Activated naive CD8-positive, alpha-beta T cell treated with anti-CD3 and anti-CD28 coated beads for 36 hours (primary cell): ENCODE measurements around the gene TTC7B. TPM values are rescaled to one million over a fixed set of nuclear protein-coding genes. Genes with fewer than 3 reads are reported as not detected.

Experiments
- DNase-seq: peaks from one replicate; pipeline ENCODE4 v3.0.0; 2021
- H3K27ac Mint-ChIP-seq: one replicate; pipeline ENCODE4 v1.8.0; 2022; ENCODE audit warnings: mild to moderate bottlenecking, moderate library complexity, mixed read lengths
- H3K27me3 Mint-ChIP-seq: one replicate; pipeline ENCODE4 v1.8.0; 2022; ENCODE audit warnings: mild to moderate bottlenecking, mixed read lengths
- H3K36me3 Mint-ChIP-seq: one replicate; pipeline ENCODE4 v1.8.0; 2021; ENCODE audit warnings: mild to moderate bottlenecking, mixed read lengths
- H3K4me1 Mint-ChIP-seq: one replicate; pipeline ENCODE4 v1.8.0; 2021; ENCODE audit warnings: mixed read lengths
- H3K4me3 Mint-ChIP-seq: one replicate; pipeline ENCODE4 v1.8.0; 2022; ENCODE audit warnings: mild to moderate bottlenecking, moderate library complexity, mixed read lengths
- H3K9me3 Mint-ChIP-seq: one replicate; pipeline ENCODE4 v1.8.0; 2022; ENCODE audit warnings: mixed read lengths
- total RNA-seq, 2 experiments: library from RNA; stranded (reverse); gene quantifications; one replicate each; pipeline ENCODE4 v1.2.3, GENCODE V29; 2021

The TTC7B gene
- total RNA-seq, 2 experiments from 2014 or later = 7.1 to 7.6 TPM

DNA sequence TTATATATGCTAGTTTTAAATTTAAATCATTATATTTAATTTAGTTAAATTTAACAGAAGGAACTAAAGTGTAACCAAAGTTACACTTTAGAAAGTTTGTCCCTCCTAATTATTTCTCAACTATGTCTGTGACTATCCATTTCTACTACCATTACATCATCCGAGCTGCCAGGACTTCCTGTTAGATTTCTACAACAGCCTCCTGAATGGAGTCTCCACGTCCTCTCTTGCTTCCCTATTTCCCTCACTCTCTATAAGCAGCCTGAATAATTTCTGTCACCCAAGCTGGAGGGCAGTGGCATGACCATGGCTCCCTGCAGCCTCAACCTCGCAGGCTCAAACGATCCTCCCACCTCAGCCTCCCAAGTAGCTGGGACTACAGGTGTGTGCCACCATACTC, 84.1 kb downstream of the TTC7B start:
- H3K4me1 Mint-ChIP-seq = no peaks in the 10 kb centered on the region
- no peaks in the 10 kb centered on the region for H3K36me3 Mint-ChIP-seq
- no peak overlapping the region for H3K27ac Mint-ChIP-seq
- DNase-seq = no peak
- H3K9me3 Mint-ChIP-seq = no peaks in the 10 kb centered on the region
- no peaks in the 10 kb centered on the region for H3K27me3 Mint-ChIP-seq
- H3K4me3 Mint-ChIP-seq = no peak overlapping the region

DNA sequence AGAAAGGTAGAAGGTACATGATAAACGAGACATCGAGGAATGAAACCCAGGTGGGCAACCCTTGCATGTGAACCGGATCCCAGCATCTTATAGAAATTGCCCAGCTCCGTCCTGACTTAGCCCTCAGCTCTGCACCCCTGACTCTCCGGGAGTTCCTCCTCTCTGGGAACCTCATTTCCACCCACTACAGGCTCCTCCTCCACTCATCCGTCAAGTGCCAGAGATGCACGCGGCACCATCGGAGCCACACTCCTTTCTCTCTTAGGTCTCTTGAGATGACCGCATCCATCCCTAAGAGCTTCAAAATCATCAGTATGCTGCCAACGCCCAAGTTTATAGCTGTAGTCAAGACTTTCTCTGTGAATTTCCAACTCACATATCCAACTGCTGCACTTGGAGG, 84.7 kb downstream of the TTC7B start:
- no peak overlapping the region for H3K27ac Mint-ChIP-seq
- H3K4me1 Mint-ChIP-seq = no peaks in the 10 kb centered on the region
- no peaks in the 10 kb centered on the region for H3K36me3 Mint-ChIP-seq
- no peak for DNase-seq
- H3K9me3 Mint-ChIP-seq = no peaks in the 10 kb centered on the region
- no peaks in the 10 kb centered on the region for H3K27me3 Mint-ChIP-seq
- no peak overlapping the region for H3K4me3 Mint-ChIP-seq

DNA sequence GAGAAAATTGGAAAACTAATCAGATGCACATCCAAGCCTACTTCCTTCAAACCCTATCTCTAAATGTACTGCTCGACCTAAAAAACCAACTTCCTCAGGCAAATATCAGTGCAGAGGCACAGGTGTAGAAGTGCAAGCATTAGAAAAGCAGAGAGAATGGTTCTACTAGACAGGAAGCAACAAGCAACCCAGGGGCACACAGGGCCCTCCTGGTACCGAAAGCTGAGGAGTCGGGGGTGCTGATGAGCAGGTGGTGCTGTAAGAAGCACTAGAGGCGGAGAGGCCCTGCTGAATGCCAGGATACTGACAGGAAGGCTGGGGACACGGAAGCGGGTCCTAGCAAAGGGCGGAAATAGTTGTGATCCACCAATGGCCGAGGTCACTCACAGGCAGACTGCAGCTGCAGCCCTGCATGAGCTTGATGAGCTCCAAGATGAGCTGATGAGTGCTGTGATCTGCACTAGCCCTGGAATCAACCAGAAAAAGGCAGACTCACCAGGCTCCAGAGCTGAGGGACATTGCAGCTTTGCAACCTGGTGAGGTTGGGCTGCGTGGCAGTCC, 85.9 kb downstream of the TTC7B start:
- H3K27ac Mint-ChIP-seq = no peak overlapping the region
- DNase-seq = no peak
- H3K4me3 Mint-ChIP-seq = no peak overlapping the region
- H3K36me3 Mint-ChIP-seq = no peaks in the 10 kb centered on the region
- H3K27me3 Mint-ChIP-seq = no peaks in the 10 kb centered on the region
- no peaks in the 10 kb centered on the region for H3K4me1 Mint-ChIP-seq
- H3K9me3 Mint-ChIP-seq = no peaks in the 10 kb centered on the region

DNA sequence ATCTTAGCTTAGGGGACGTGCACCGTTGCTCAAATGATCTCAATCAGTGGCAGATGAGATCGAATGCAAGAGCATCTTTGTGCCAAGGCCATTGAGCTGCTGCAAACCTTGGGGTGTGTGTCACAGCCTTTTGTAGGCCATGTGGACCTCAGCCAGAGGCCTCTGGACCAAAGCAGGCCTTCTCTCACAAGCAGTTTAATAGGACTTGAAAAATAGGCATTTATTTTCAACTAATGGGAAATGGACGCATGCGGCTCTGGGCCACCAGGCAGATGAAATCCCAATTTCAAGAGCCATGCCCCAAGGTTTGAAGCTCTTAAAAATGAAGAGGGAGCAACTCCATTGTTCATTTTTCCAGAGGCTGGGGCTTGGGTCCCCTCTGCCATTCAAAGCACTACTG, 87.3 kb downstream of the TTC7B start:
- no peaks in the 10 kb centered on the region for H3K36me3 Mint-ChIP-seq
- no peak overlapping the region for H3K27ac Mint-ChIP-seq

DNA sequence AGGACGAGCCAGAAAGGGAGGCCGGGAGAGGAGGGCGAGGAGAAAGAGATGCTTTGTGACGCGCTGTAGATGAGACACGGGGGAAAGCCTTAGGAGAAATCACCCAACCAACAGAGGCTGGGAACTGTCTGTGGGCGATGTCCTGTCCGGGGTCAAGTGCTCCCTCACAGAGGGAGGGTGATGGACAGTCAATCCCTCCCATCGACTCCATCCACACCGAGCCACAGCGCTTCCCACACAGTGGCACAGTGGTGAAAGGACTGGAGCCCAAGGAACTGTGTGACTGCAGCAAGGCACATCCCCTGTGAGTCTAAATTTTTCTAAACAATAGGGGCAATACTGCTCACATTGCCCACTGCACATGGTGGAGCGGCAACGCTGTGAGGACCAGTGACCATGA, 89.1 kb downstream of the TTC7B start:
- no peak for DNase-seq
- Mint-ChIP-seq H3K9me3 (no peaks in the 10 kb centered on the region), H3K4me1 (no peaks in the 10 kb centered on the region), H3K27ac (no peak overlapping the region), H3K36me3 (no peaks in the 10 kb centered on the region), H3K4me3 (no peak overlapping the region), H3K27me3 (no peaks in the 10 kb centered on the region)

More for the DNA sequence above, 87.3 kb downstream of the TTC7B start:
- Mint-ChIP-seq H3K4me3 (no peak overlapping the region), H3K27me3 (no peaks in the 10 kb centered on the region), H3K4me1 (no peaks in the 10 kb centered on the region), H3K9me3 (no peaks in the 10 kb centered on the region)
- no peak for DNase-seq

DNA sequence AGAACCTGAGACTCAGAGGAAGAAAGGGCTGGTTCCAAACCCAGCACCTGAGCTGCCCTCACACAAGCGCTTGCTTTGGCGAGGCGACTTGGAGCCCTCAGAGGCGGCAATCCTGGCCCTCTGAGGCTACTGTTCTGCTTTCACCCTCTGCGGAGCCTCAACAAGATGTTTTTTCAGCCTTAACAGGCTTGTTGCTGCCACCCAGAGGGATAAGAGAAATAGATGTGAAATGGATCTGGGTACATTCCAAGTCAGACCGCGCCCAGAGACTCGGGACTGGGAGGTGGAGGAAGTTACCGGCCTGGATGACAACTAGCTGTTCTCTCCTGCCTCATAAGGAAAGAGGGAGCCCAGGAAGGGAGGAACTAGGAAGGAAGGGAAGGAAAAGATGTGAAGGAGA, 89.6 kb downstream of the TTC7B start:
- Mint-ChIP-seq H3K4me1 (no peaks in the 10 kb centered on the region), H3K27me3 (no peaks in the 10 kb centered on the region)

DNA sequence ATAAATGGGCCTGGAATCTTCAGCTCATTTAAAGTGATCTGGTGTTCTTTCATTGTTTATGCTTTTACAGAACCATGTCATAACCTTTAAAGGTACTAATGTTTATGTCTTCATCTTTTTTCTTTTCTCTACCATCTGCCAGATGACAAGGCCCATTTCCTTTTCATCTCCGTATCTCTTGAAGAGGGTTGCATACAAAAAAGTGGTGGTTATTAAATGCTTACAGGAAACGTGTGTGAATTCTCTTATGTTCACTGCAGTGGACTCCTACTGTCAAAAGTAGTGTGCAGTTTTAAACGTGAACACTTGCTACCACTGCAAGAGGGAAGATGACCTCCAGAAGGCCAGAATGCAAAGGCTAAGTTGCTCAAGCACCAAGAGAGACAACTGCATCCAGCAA, 91.4 kb downstream of the TTC7B start:
- Mint-ChIP-seq H3K9me3 (no peaks in the 10 kb centered on the region), H3K36me3 (no peaks in the 10 kb centered on the region), H3K4me3 (no peak overlapping the region)

More for the DNA sequence above, 89.6 kb downstream of the TTC7B start:
- Mint-ChIP-seq H3K27ac (no peak overlapping the region), H3K36me3 (no peaks in the 10 kb centered on the region), H3K4me3 (no peak overlapping the region), H3K9me3 (no peaks in the 10 kb centered on the region)
- DNase-seq = no peak

DNA sequence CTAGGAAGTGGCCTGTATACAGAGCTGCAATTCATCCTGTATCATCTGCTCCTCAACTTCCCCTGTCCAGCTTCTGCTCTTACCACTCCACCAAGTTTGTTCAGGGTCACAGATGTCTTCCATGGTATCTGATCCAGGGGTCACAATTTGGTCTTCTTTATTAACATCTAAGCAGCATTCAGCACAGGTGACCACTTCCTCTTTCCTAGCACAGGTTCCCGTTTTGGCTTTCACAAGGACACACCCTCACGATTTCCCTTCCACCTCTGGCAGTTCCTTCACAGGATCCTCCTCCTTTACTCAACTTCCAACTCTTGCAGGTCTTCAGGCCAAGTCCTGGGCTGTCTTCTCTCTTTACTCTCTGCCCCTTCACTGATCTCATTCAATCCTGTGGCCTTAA, 93.6 kb downstream of the TTC7B start:
- Mint-ChIP-seq H3K36me3 (no peaks in the 10 kb centered on the region), H3K27ac (no peak overlapping the region), H3K4me1 (peaks cover 6% of the 10 kb centered on the region), H3K4me3 (no peak overlapping the region), H3K27me3 (no peaks in the 10 kb centered on the region), H3K9me3 (no peaks in the 10 kb centered on the region)
- DNase-seq = no peak

More for the DNA sequence above, 91.4 kb downstream of the TTC7B start:
- Mint-ChIP-seq H3K27me3 (no peaks in the 10 kb centered on the region), H3K4me1 (peaks cover 5% of the 10 kb centered on the region), H3K27ac (no peak overlapping the region)
- no peak for DNase-seq

DNA sequence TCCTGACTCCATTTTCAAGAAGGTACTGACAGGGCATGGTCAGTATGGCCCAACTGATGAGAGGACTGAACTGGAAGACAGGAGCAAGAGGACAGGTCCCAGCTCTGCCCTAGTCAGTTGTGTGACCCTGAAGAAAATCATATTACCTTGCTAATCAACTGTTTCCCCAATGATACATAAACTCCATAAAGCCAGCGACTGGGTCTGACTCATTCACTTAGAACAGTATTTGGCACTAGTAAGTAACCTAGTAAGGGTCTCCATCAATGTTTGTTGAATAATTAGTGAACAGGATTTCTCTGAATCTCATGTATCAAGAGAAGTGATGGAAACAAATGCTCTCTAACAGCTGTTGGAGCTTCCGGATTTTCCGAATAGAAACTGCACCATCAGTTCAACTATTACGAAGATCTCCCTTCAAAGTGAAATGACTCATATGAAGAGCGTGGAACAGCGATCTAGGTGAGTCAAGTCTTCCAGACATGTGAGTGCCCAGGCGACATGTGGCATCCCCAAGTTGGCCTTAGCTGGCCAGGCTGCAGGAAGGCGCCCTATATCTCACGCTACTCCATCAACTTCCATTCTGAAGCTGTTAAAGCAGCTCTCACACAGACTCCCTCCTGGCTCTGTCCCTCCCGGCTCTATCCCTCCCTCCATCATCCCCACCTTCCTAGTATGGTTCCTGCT, 94.5 kb downstream of the TTC7B start:
- H3K4me3 Mint-ChIP-seq = no peak overlapping the region
- peak; percentile 3 for DNase-seq
- peaks cover 6% of the 10 kb centered on the region for H3K4me1 Mint-ChIP-seq
- H3K9me3 Mint-ChIP-seq = no peaks in the 10 kb centered on the region
- H3K27me3 Mint-ChIP-seq = no peaks in the 10 kb centered on the region
- no peaks in the 10 kb centered on the region for H3K36me3 Mint-ChIP-seq
- no peak overlapping the region for H3K27ac Mint-ChIP-seq

DNA sequence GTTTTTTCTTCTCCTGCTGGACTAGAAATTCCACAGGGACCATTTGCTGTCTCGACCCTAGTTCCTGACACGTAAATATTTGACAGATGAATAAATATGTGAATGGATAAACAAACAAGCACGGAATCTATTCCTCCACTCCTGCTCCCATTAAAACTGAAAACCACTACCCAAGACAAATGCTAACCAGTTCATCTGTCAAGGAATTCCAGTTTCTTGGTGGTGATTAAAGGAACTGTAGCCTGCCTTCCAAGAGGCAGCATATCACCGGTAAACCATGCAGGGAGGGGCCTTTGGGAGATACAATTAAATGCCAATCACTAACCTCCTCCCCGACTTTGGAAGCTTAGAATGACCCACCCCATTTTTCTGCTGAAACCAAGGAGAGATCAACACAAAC, 95.4 kb downstream of the TTC7B start:
- Mint-ChIP-seq H3K4me3 (no peak overlapping the region), H3K27me3 (no peaks in the 10 kb centered on the region), H3K36me3 (no peaks in the 10 kb centered on the region), H3K9me3 (no peaks in the 10 kb centered on the region), H3K27ac (no peak overlapping the region), H3K4me1 (peaks cover 6% of the 10 kb centered on the region)
- no peak for DNase-seq

DNA sequence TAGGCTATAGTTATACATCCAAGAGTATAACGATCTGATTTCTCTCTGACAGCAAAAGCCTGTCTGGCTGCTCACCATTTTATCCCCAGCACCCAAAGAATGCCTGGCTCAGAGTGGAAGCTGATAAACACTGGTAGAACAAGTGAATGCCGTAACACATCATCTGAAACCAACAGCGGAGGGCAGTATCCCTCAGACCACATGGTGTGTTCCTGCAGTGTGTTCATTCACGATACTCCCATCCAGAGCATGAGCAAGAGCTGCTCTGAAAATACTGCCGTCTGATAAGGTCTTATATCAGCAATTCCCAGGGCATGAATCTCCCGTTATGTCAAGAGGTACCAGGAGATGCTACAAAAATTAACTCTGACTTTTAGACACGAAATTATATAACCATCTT, 95.9 kb downstream of the TTC7B start:
- no peaks in the 10 kb centered on the region for H3K9me3 Mint-ChIP-seq
- peaks cover 6% of the 10 kb centered on the region for H3K4me1 Mint-ChIP-seq
- H3K4me3 Mint-ChIP-seq = no peak overlapping the region
- H3K27ac Mint-ChIP-seq = no peak overlapping the region
- H3K36me3 Mint-ChIP-seq = no peaks in the 10 kb centered on the region
- no peak for DNase-seq
- H3K27me3 Mint-ChIP-seq = no peaks in the 10 kb centered on the region

DNA sequence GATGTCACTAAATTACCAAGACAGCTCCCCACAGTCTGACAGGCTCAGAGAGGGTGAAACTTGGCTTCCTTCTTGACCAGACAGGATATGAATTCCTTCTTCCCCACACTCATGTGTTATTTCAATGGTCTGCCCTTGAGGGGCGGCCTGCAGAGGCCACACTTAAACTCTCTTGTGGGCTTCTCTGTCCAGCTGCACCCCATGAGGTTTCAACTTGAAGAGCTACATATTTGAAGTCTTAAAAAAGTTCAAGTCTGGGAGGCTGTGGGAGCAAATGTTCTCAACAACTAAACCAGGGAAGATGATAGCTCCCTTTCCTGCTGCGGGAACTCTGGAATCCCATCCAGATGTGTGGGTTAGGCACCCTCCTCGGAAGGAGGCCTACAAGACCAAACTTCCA, 98.3 kb downstream of the TTC7B start:
- Mint-ChIP-seq H3K9me3 (no peaks in the 10 kb centered on the region), H3K27me3 (no peaks in the 10 kb centered on the region), H3K36me3 (no peaks in the 10 kb centered on the region), H3K27ac (no peak overlapping the region), H3K4me1 (peaks cover 6% of the 10 kb centered on the region), H3K4me3 (no peak overlapping the region)
- no peak for DNase-seq

DNA sequence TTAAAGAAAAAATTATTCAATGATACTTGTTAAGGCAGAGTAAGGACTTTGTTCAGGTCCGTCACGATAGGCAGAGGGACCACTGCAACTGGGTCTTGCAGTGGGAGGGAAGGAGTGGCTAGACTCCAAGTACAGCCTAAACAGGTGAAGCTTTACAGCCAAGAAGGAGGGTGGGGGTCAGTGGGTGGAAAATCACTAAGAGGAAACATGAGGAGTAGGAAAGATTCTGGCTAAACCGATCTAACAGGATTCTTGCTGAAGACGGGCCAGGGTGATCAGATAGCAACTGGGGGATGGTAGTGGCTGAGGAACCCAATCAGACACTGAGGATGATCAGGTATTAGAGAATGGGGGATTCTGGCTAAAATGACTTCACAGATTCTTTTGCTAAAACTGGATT, 100.2 kb downstream of the TTC7B start:
- no peak overlapping the region for H3K4me3 Mint-ChIP-seq
- no peak for DNase-seq
- H3K36me3 Mint-ChIP-seq = no peaks in the 10 kb centered on the region
- H3K27ac Mint-ChIP-seq = no peak overlapping the region
- H3K9me3 Mint-ChIP-seq = no peaks in the 10 kb centered on the region
- no peaks in the 10 kb centered on the region for H3K27me3 Mint-ChIP-seq
- peaks cover 6% of the 10 kb centered on the region for H3K4me1 Mint-ChIP-seq

DNA sequence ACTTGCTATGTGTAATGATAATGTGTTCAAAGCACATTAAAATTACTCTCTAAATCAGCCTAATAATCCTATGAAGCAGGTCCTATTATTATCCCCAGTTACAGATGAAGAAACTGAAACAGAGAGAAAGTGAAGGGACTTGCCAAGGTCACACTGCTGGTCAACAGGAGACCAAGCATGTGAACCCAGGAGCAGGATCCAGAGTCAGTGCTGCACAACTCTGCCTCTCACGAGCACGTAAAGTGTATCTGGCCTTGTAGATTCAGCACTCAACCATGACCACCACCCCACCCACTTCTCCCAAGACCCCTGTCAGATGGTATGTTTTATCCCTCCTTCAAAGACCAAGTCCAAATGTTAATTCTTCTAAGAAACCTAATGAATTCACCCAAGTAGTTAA, 100.7 kb downstream of the TTC7B start:
- Mint-ChIP-seq H3K4me3 (no peak overlapping the region), H3K27ac (no peak overlapping the region), H3K36me3 (no peaks in the 10 kb centered on the region), H3K9me3 (no peaks in the 10 kb centered on the region), H3K4me1 (peaks cover 6% of the 10 kb centered on the region), H3K27me3 (no peaks in the 10 kb centered on the region)
- DNase-seq = no peak

DNA sequence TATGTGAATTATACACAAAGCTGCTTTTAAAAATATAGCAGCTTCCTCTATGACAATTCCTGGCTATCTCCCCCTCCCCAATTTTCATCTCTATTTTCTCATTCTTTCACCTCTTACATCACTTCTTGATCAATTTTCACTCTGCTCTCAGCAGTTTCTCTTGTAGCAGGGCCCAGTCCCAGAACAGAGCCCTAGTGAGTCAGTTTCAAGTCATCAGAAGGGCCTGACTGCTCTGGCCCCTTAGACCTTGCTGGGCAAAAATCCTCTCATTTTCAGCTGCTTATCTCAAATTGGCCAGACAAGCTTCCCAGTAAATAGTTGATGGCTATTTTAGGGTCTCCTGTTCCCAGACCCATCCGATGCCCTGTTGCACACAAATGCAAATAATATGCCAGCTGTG, 101.4 kb downstream of the TTC7B start:
- no peak overlapping the region for H3K27ac Mint-ChIP-seq
- H3K36me3 Mint-ChIP-seq = no peaks in the 10 kb centered on the region
- DNase-seq = no peak
- H3K9me3 Mint-ChIP-seq = no peaks in the 10 kb centered on the region
- no peak overlapping the region for H3K4me3 Mint-ChIP-seq
- H3K4me1 Mint-ChIP-seq = peaks cover under 1% of the 10 kb centered on the region
- peaks cover 3% of the 10 kb centered on the region for H3K27me3 Mint-ChIP-seq

DNA sequence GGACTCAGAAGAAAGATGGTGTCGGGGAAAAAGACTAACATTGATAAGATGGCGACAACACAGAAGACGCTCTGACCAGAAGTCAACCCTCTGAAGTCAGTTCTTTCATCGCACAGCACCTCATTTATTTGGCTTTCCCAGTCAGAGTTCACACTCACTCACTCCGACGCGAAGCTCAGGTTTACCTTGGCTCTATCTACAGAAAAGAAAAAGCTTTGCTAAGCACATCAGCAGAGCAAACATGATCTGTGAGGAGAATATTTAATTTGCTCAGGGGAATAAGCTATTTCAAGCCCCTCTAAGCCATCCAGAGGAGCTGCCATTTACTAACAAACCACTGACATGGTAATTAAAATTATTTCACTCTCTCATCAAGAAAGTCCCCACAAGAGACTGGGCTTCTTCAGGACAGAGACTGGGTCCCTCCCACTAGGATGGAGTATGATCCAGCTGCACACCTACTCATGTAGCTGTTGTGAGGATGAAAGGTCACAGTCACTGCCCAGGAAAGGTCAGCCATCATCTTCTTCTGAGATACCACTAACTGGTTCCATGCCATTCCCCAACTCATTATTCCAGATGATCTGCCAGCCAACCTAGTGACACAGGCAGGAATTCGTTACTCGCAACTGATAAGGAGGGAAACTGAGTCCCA, 111.4 kb downstream of the TTC7B start:
- no peaks in the 10 kb centered on the region for H3K36me3 Mint-ChIP-seq
- no peaks in the 10 kb centered on the region for H3K27me3 Mint-ChIP-seq
- DNase-seq = no peak
- H3K9me3 Mint-ChIP-seq = no peaks in the 10 kb centered on the region
- H3K4me3 Mint-ChIP-seq = no peak overlapping the region
- no peak overlapping the region for H3K27ac Mint-ChIP-seq
- H3K4me1 Mint-ChIP-seq = no peaks in the 10 kb centered on the region
